Breast epithelium (tissue), 3 donors: ENCODE data around the gene ZNF564.
A peak's percentile ranks its signal among the peaks of the same experiment; 100 is the strongest.

Experiments
- CTCF ChIP-seq, 3 donors: fragments of 450-650 bp; IDR thresholded peaks; one replicate each; pipeline ENCODE4 v1.5.1; 2016 to 2017; ENCODE audit warnings: antibody characterized with exemption in 3 of 3, mild to moderate bottlenecking in 3 of 3, moderate library complexity in 3 of 3
- POLR2AphosphoS5 ChIP-seq, 3 donors: sonication (generic); formaldehyde crosslinking; IDR thresholded peaks; one replicate each; pipeline ENCODE4 v1.6.1; 2017; ENCODE audit warnings: antibody characterized with exemption in 3 of 3

GRCh38 chr19:12564016-12564664 lies 12.9 kb upstream of the ZNF564 start:
- TF ChIP-seq CTCF (IDR thresholded peaks at IDR 0.05) (peak; percentile 66 to 93 (median 83)), POLR2AphosphoS5 (IDR thresholded peaks at IDR 0.05) (peak in 2 of 3 donors; percentile 22 to 24)
